A673 (cell line): ENCODE results near the gene MRPL45. TPM values are rescaled to one million over a fixed set of nuclear protein-coding genes. Genes with fewer than 3 reads are reported as not detected.

Source experiments
- BruUV-seq: library from RNA; stranded (reverse); fragments of 400-500 nt; replicated peaks from 2 replicates; lab custom pipeline; 2021; lab: Mats Ljungman, UMichigan
- CTCF ChIA-PET: fragments of 300-600 bp; sonication (Branson Sonifier 250); formaldehyde crosslinking; loops from one replicate; lab custom pipeline; 2022; ENCODE audit warnings: antibody characterized with exemption; lab: Charles Lee
- POLR2A ChIA-PET: fragments of 300-600 bp; sonication (Branson Sonifier 250); formaldehyde crosslinking; loops from one replicate; lab custom pipeline; 2022; ENCODE audit warnings: antibody characterized with exemption; ENCODE audit not compliant: low non-redundant PET; lab: Charles Lee
- DNase-seq: peaks from one replicate; pipeline ENCODE4 v3.0.0-alpha.2; 2015; ENCODE audit warnings: low spot score
- H3K27ac ChIP-seq: fragments of 200-600 bp; sonication (generic); 2 replicates; pipeline ENCODE4 v1.5.1; 2016; ENCODE audit warnings: mixed run types, low read depth, mild to moderate bottlenecking, mixed read lengths, antibody characterized with exemption, low read length; ENCODE audit not compliant: poor library complexity, severe bottlenecking
- H3K27me3 ChIP-seq: fragments of 200-600 bp; sonication (generic); replicated peaks from 2 replicates; pipeline ENCODE4 v1.6.1; 2017; ENCODE audit warnings: mixed run types, low read depth, mild to moderate bottlenecking, mixed read lengths, antibody characterized with exemption, low read length; ENCODE audit not compliant: insufficient read depth, poor library complexity
- H3K36me3 ChIP-seq: fragments of 200-600 bp; sonication (generic); 2 replicates; pipeline ENCODE4 v1.6.1; 2016; ENCODE audit warnings: mixed run types, mild to moderate bottlenecking, mixed read lengths, antibody characterized with exemption, low read length; ENCODE audit not compliant: insufficient read depth, poor library complexity, severe bottlenecking
- H3K4me1 ChIP-seq: fragments of 200-600 bp; sonication (generic); 2 replicates; pipeline ENCODE4 v1.6.1; 2017; ENCODE audit warnings: mixed run types, mild to moderate bottlenecking, mixed read lengths, antibody characterized with exemption, low read length; ENCODE audit not compliant: insufficient read depth, poor library complexity, severe bottlenecking
- H3K4me3 ChIP-seq: fragments of 200-600 bp; sonication (generic); 2 replicates; pipeline ENCODE4 v1.5.1; 2016; ENCODE audit warnings: low read depth, mixed run types, mild to moderate bottlenecking, mixed read lengths, low read length; ENCODE audit not compliant: poor library complexity, severe bottlenecking
- H3K9me3 ChIP-seq: fragments of 200-600 bp; sonication (generic); 2 replicates; pipeline ENCODE4 v1.6.1; 2016; ENCODE audit warnings: mixed run types, low read depth, mild to moderate bottlenecking, mixed read lengths, antibody characterized with exemption, low read length; ENCODE audit not compliant: poor library complexity, severe bottlenecking
- EZH2 ChIP-seq: fragments of 200-600 bp; sonication (generic); IDR thresholded peaks from 2 replicates; pipeline ENCODE4 v1.6.1; 2017; ENCODE audit warnings: borderline replicate concordance, low read depth, mild to moderate bottlenecking, mixed read lengths, antibody characterized with exemption, low read length; ENCODE audit not compliant: poor library complexity, severe bottlenecking
- intact Hi-C: fragments of 100-400 bp; cut with micrococcal nuclease; formaldehyde crosslinking; loops from one replicate; pipeline ENCODE4 v1.10.0; 2022; ENCODE audit not compliant: unreplicated experiment
- total RNA-seq: library from RNA; stranded (reverse); gene quantifications from 2 replicates; pipeline ENCODE4 v1.2.3, GENCODE V29; 2021
- TF ChIP-seq, protein P1 (sequence below): fragments of 300-800, 200-600 bp; sonication (generic); conservative IDR thresholded peaks from 2 replicates; pipeline ENCODE4 v1.5.1; 2017; ENCODE audit warnings: low read depth, mild to moderate bottlenecking, antibody characterized with exemption, low read length, moderate library complexity, mixed read lengths

MRPL45 gene
- total RNA-seq, 1 experiment from 2014 or later: 34.4 TPM

DNA sequence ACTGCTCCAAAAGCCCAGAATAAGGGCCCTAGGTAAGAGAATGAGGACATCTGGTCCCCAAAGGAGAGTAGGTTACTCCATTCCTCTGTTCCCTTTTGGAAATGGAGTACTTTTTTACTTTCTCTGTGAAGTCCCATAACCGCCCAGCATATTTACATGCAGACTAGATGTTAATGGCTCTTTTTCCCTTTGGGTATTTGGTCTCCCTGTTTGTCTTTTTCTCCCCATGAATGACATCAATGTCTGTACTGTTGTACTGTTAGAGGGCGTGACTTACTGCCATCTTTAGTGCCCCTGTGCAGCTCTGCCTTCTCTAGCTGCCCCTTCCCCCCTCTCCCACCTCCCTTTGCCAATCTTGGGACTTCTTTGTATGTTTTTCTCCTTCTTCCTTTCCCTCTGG, 27.8 kb downstream of the MRPL45 start:
- TF ChIP-seq EZH2: no peak
- TF ChIP-seq, protein P1, sequence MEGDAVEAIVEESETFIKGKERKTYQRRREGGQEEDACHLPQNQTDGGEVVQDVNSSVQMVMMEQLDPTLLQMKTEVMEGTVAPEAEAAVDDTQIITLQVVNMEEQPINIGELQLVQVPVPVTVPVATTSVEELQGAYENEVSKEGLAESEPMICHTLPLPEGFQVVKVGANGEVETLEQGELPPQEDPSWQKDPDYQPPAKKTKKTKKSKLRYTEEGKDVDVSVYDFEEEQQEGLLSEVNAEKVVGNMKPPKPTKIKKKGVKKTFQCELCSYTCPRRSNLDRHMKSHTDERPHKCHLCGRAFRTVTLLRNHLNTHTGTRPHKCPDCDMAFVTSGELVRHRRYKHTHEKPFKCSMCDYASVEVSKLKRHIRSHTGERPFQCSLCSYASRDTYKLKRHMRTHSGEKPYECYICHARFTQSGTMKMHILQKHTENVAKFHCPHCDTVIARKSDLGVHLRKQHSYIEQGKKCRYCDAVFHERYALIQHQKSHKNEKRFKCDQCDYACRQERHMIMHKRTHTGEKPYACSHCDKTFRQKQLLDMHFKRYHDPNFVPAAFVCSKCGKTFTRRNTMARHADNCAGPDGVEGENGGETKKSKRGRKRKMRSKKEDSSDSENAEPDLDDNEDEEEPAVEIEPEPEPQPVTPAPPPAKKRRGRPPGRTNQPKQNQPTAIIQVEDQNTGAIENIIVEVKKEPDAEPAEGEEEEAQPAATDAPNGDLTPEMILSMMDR: no peak
- ChIA-PET POLR2A (no interaction called here), CTCF (interaction anchor here (1.1 kb wide), 1 partner anchor 9 kb away, joined by 4 read pairs; no protein-coding TSS in a partner anchor)
- intact Hi-C loops: no loop called here
- Histone ChIP-seq H3K27me3 (no peaks in the 10 kb centered on the region), H3K9me3 (no peaks in the 10 kb centered on the region), H3K4me3 (no peak overlapping the region), H3K36me3 (no peaks in the 10 kb centered on the region), H3K27ac (no peak overlapping the region), H3K4me1 (no peaks in the 10 kb centered on the region)
- no TSS peak for BruUV-seq
- no peak for DNase-seq

DNA sequence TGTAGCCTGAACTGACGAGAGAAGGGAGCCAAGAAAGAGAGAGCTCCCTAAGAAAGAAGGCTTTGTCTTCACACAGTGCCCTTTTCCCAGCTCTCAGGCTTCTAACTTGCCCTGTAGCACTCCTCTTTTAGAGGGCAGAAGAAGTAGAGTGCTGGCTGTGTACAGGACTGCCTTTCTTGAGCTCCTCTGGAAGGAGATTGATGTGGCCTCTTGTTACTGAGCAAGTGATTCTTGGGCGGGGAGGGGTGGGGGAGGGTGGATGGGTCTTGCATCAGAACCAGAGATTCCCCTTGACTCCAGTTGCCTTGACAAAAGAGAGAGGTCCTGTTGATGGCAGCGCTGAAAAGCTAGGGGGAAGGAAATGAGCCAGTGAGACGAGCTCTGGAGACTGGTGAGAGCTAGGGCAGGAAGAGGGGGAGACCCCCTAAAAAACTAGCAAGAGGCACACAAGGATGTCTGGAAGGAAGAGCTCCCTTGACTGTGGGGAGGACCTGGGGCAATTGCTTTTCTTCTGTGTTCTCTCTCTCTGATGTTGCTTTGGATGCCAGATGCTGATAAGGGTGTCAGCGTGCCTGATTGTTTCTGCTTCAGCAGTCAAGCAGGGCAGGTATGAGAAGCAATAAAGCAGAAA, 28.4 kb downstream of the MRPL45 start:
- DNase-seq: no peak
- BruUV-seq: no TSS peak

DNA sequence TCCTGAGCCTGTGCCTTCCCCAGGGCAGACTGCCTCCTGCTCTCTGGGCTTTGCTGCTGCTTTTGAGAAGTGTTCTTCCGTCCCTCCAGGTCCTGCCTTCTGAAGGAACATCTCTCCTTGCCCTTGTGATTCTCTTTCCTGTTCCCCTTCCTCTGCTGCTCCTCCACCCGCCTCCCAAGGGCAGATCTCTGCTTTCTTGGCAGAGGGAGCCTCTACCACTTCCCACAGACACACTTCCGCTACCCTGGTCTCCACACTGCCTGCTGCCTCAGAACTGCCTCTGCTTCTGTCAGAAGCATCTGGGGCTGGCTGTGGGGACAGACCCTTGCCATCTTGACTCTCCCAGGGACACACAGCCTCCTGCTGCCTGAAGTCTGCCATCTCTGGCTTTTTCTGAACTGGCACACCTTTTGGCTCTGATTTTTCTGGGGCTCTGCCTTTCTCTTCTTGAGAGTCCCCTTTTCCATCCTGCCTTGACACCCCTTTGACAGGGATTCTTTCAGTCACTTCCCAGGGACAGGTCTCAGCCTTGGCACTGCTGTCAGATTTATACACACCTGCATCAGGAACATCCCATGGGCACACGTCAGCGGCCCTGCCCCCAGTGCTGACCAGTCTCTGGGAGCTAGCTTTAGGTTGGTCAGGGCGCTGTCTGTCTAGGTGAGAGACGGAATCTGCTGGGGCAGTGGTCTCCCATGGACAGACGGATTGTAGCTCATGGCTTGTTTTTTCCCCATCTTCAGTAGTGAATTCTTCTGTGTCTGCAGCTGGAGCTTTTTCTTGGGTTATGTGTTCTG, 30.2 kb downstream of the MRPL45 start:
- H3K9me3 ChIP-seq: no peaks in the 10 kb centered on the region
- no peaks in the 10 kb centered on the region for H3K27me3 ChIP-seq
- no peak overlapping the region for H3K27ac ChIP-seq
- ChIA-PET CTCF (no interaction called here), POLR2A (no interaction called here)
- no peak for DNase-seq
- H3K4me3 ChIP-seq: no peak overlapping the region
- intact Hi-C loops: no loop called here
- H3K36me3 ChIP-seq: no peaks in the 10 kb centered on the region
- no peak for TF ChIP-seq EZH2
- TF ChIP-seq, protein P1: no peak
- H3K4me1 ChIP-seq: no peaks in the 10 kb centered on the region
- no TSS peak for BruUV-seq

More for the DNA sequence above, 28.4 kb downstream of the MRPL45 start:
- no peaks in the 10 kb centered on the region for H3K4me1 ChIP-seq
- no peaks in the 10 kb centered on the region for H3K27me3 ChIP-seq
- H3K9me3 ChIP-seq: no peaks in the 10 kb centered on the region
- ChIA-PET CTCF (interaction anchor here (0.5 to 1.1 kb wide), 2 partner anchors 8 to 280 kb away, joined by 4 to 6 read pairs; no protein-coding TSS in a partner anchor), POLR2A (no interaction called here)
- H3K27ac ChIP-seq: no peak overlapping the region
- no peak overlapping the region for H3K4me3 ChIP-seq
- intact Hi-C loops: no loop called here
- TF ChIP-seq EZH2: no peak
- TF ChIP-seq, protein P1: no peak
- no peaks in the 10 kb centered on the region for H3K36me3 ChIP-seq
